ENCODE results near the gene ADAMTS4.

GRCh38 chr1:161158316-161159010 lies 40.4 kb downstream of the ADAMTS4 start:
- TF ChIP-seq CTCF (IDR thresholded peaks at IDR 0.05; ENCODE audit: insufficient read depth, low read depth, low read length) (no peak), EZH2 (IDR thresholded peaks at IDR 0.05; ENCODE audit: insufficient read depth, low read length) (no peak)
